ENCODE measurements around the gene CASZ1.

DNA sequence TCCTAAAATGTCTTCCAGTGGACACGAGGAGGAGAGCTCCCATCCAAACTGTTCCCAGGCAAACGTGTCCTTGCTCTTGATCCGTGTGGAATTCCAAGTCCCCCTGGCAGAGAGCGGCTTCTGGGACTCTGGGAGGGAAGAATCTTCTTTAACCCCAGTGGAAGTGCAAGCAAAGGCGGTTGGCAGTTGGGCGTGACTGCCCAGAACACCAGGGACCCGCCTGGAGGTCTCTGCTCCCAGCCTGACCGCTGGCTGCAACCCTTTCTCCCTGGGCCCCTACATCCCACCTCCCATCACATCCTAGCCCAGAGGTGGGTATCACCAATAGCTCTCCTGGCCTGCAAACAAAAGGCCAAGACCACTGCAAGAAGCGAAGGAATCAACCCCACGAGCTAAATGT lies 17.8 kb downstream of the CASZ1 start:
- no peak for TF ChIP-seq EP300 (IDR thresholded peaks at IDR 0.05; ENCODE audit: low read depth)
- TF ChIP-seq, protein P1, sequence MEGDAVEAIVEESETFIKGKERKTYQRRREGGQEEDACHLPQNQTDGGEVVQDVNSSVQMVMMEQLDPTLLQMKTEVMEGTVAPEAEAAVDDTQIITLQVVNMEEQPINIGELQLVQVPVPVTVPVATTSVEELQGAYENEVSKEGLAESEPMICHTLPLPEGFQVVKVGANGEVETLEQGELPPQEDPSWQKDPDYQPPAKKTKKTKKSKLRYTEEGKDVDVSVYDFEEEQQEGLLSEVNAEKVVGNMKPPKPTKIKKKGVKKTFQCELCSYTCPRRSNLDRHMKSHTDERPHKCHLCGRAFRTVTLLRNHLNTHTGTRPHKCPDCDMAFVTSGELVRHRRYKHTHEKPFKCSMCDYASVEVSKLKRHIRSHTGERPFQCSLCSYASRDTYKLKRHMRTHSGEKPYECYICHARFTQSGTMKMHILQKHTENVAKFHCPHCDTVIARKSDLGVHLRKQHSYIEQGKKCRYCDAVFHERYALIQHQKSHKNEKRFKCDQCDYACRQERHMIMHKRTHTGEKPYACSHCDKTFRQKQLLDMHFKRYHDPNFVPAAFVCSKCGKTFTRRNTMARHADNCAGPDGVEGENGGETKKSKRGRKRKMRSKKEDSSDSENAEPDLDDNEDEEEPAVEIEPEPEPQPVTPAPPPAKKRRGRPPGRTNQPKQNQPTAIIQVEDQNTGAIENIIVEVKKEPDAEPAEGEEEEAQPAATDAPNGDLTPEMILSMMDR (IDR thresholded peaks at IDR 0.05) = no peak
- no peak for TF ChIP-seq POLR2A (IDR thresholded peaks at IDR 0.05)
